HEK293 (cell line): ENCODE results near the gene ZNF646.

Source experiments
- BCL11B ChIP-seq: fragments of 450-650 bp; formaldehyde crosslinking; IDR thresholded peaks from 2 replicates; pipeline ENCODE4 v1.5.1; 2016; ENCODE audit warnings: low read depth, missing biosample characterization, missing genetic modification characterization
- EGR2 ChIP-seq: fragments of 450-650 bp; formaldehyde crosslinking; IDR thresholded peaks from 2 replicates; pipeline ENCODE4 v1.5.1; 2016; ENCODE audit warnings: low read depth, missing biosample characterization, missing genetic modification characterization
- GLIS2 ChIP-seq: fragments of 450-650 bp; formaldehyde crosslinking; IDR thresholded peaks from 2 replicates; pipeline ENCODE4 v1.5.1; 2016; ENCODE audit warnings: missing biosample characterization, missing genetic modification characterization
- KLF9 ChIP-seq: fragments of 450-650 bp; formaldehyde crosslinking; IDR thresholded peaks from 2 replicates; pipeline ENCODE4 v1.5.1; 2016; ENCODE audit warnings: missing biosample characterization, missing genetic modification characterization, low read depth
- MZF1 ChIP-seq: fragments of 450-650 bp; formaldehyde crosslinking; IDR thresholded peaks from 2 replicates; pipeline ENCODE4 v1.5.1; 2017; ENCODE audit warnings: missing biosample characterization, missing genetic modification characterization, borderline replicate concordance
- RBAK ChIP-seq: fragments of 450-650 bp; formaldehyde crosslinking; IDR thresholded peaks from 2 replicates; pipeline ENCODE4 v1.5.1; 2016; ENCODE audit warnings: missing biosample characterization, missing genetic modification characterization
- SETDB1 ChIP-seq: IDR thresholded peaks from one replicate; pipeline ENCODE4 v1.6.1; 2017; ENCODE audit warnings: mild to moderate bottlenecking, low read length, moderate library complexity, mixed read lengths; ENCODE audit not compliant: insufficient read length
- YY2 ChIP-seq: fragments of 450-650 bp; formaldehyde crosslinking; IDR thresholded peaks from 2 replicates; pipeline ENCODE4 v1.5.1; 2016; ENCODE audit warnings: missing biosample characterization, missing genetic modification characterization
- ZFP3 ChIP-seq: fragments of 450-650 bp; formaldehyde crosslinking; IDR thresholded peaks from 2 replicates; pipeline ENCODE4 v1.5.1; 2016; ENCODE audit warnings: low read depth, missing biosample characterization, missing genetic modification characterization
- ZFP37 ChIP-seq: fragments of 450-650 bp; formaldehyde crosslinking; IDR thresholded peaks from 2 replicates; pipeline ENCODE4 v1.5.1; 2016; ENCODE audit warnings: missing biosample characterization, missing genetic modification characterization
- ZFP41 ChIP-seq: fragments of 450-650 bp; formaldehyde crosslinking; IDR thresholded peaks from 2 replicates; pipeline ENCODE4 v1.5.1; 2016; ENCODE audit warnings: missing biosample characterization, missing genetic modification characterization, borderline replicate concordance
- ZNF132 ChIP-seq: fragments of 450-650 bp; formaldehyde crosslinking; IDR thresholded peaks from 2 replicates; pipeline ENCODE4 v1.5.1; 2017; ENCODE audit warnings: missing biosample characterization, missing genetic modification characterization, borderline replicate concordance
- ZNF157 ChIP-seq: fragments of 450-650 bp; formaldehyde crosslinking; IDR thresholded peaks from 2 replicates; pipeline ENCODE4 v1.5.1; 2016; ENCODE audit warnings: missing biosample characterization, missing genetic modification characterization
- ZNF174 ChIP-seq: fragments of 450-650 bp; formaldehyde crosslinking; IDR thresholded peaks from 2 replicates; pipeline ENCODE4 v1.5.0; 2017; ENCODE audit warnings: missing biosample characterization, mild to moderate bottlenecking, missing genetic modification characterization
- ZNF184 ChIP-seq: fragments of 450-650 bp; IDR thresholded peaks from 2 replicates; pipeline ENCODE4 v1.5.1; 2018; ENCODE audit warnings: missing biosample characterization, mild to moderate bottlenecking, missing genetic modification characterization
- ZNF214 ChIP-seq: fragments of 450-650 bp; formaldehyde crosslinking; IDR thresholded peaks from 2 replicates; pipeline ENCODE4 v1.5.1; 2017; ENCODE audit warnings: missing biosample characterization, mild to moderate bottlenecking, missing genetic modification characterization, borderline replicate concordance
- ZNF248 ChIP-seq: fragments of 450-650 bp; formaldehyde crosslinking; IDR thresholded peaks from 2 replicates; pipeline ENCODE4 v1.5.1; 2017; ENCODE audit warnings: missing biosample characterization, missing genetic modification characterization
- ZNF292 ChIP-seq: fragments of 450-650 bp; formaldehyde crosslinking; IDR thresholded peaks from 2 replicates; pipeline ENCODE4 v1.5.1; 2016; ENCODE audit warnings: low read depth, missing biosample characterization, missing genetic modification characterization, borderline replicate concordance
- ZNF366 ChIP-seq: fragments of 450-650 bp; formaldehyde crosslinking; conservative IDR thresholded peaks from 2 replicates; pipeline ENCODE4 v1.5.1; 2016; ENCODE audit warnings: missing biosample characterization, missing genetic modification characterization
- ZNF473 ChIP-seq: fragments of 450-650 bp; formaldehyde crosslinking; IDR thresholded peaks from 2 replicates; pipeline ENCODE4 v1.5.1; 2017; ENCODE audit warnings: missing biosample characterization, missing genetic modification characterization
- ZNF510 ChIP-seq: fragments of 450-650 bp; formaldehyde crosslinking; IDR thresholded peaks from 2 replicates; pipeline ENCODE4 v1.5.1; 2018; ENCODE audit warnings: mild to moderate bottlenecking, missing genetic modification characterization, missing biosample characterization; ENCODE audit not compliant: insufficient replicate concordance
- ZNF555 ChIP-seq: fragments of 450-650 bp; formaldehyde crosslinking; conservative IDR thresholded peaks from 2 replicates; pipeline ENCODE4 v1.5.1; 2017; ENCODE audit warnings: missing biosample characterization, mild to moderate bottlenecking, missing genetic modification characterization, inconsistent platforms
- ZNF600 ChIP-seq: fragments of 450-650 bp; formaldehyde crosslinking; IDR thresholded peaks from 2 replicates; pipeline ENCODE4 v1.5.1; 2016; ENCODE audit warnings: missing biosample characterization, missing genetic modification characterization
- ZNF658 ChIP-seq: fragments of 450-650 bp; formaldehyde crosslinking; IDR thresholded peaks from 2 replicates; pipeline ENCODE4; 2016; ENCODE audit warnings: missing biosample characterization, missing genetic modification characterization
- ZNF792 ChIP-seq: fragments of 450-650 bp; formaldehyde crosslinking; IDR thresholded peaks from 2 replicates; pipeline ENCODE4 v1.5.1; 2016; ENCODE audit warnings: missing biosample characterization, missing genetic modification characterization
- ZNF843 ChIP-seq: fragments of 450-650 bp; formaldehyde crosslinking; IDR thresholded peaks from 2 replicates; pipeline ENCODE4 v1.5.1; 2016; ENCODE audit warnings: missing biosample characterization, missing genetic modification characterization
- TF ChIP-seq, protein P1 (sequence below): fragments of 450-650 bp; formaldehyde crosslinking; IDR thresholded peaks from 2 replicates; pipeline ENCODE4 v1.5.1; 2016; ENCODE audit warnings: missing biosample characterization, missing genetic modification characterization
- TF ChIP-seq, protein P2 (sequence below): fragments of 450-650 bp; formaldehyde crosslinking; IDR thresholded peaks from 2 replicates; pipeline ENCODE4 v1.5.1; 2016; ENCODE audit warnings: missing biosample characterization, missing genetic modification characterization
- TF ChIP-seq, protein P3 (sequence below): fragments of 450-650 bp; formaldehyde crosslinking; IDR thresholded peaks from 2 replicates; pipeline ENCODE4 v1.5.1; 2016; ENCODE audit warnings: missing biosample characterization, missing genetic modification characterization, borderline replicate concordance
- TF ChIP-seq, protein P4 (sequence below): fragments of 450-650 bp; IDR thresholded peaks from 2 replicates; pipeline ENCODE4 v1.5.1; 2018; ENCODE audit warnings: missing biosample characterization, missing genetic modification characterization

Gene ZNF646

DNA sequence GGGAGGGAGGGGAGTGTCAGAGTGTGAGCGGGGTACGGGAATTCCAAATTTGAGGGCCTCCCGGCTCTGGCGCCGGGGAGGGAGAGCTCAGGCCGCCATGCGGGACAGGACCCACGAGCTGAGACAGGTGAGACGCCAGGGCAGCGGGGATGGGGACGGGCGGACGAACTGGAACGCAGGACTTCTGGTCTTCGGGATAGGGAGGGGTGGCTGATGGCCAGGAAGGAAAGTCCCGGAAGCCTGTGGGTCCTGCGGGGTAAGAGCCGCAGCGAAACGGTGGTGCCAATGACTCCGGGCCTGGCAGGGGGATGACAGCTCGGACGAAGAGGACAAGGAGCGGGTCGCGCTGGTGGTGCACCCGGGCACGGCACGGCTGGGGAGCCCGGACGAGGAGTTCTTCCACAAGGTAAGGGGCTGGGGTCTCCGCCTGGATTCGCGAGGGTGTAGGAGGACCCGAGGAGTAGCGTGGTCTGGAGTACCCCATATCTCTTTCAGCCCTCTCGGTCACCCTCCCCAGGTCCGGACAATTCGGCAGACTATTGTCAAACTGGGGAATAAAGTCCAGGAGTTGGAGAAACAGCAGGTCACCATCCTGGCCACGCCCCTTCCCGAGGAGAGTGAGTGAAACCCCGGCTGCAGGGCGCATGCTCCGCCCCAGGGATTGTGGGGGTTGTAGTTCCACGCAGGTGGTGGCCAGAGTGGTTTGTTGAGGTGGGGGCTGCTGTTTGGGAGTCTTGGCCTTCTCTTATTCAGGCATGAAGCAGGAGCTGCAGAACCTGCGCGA is 40.3 kb upstream of the ZNF646 start (continued):
- no peak for TF ChIP-seq ZNF214 (tag by site-specific recombination)
- TF ChIP-seq ZNF184 = no peak
- no peak for TF ChIP-seq ZNF292 (tag by site-specific recombination)
- peak; percentile 89 for TF ChIP-seq BCL11B (tag by site-specific recombination)
- TF ChIP-seq, protein P1, sequence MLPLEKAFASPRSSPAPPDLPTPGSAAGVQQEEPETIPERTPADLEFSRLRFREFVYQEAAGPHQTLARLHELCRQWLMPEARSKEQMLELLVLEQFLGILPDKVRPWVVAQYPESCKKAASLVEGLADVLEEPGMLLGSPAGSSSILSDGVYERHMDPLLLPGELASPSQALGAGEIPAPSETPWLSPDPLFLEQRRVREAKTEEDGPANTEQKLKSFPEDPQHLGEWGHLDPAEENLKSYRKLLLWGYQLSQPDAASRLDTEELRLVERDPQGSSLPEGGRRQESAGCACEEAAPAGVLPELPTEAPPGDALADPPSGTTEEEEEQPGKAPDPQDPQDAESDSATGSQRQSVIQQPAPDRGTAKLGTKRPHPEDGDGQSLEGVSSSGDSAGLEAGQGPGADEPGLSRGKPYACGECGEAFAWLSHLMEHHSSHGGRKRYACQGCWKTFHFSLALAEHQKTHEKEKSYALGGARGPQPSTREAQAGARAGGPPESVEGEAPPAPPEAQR (tag by site-specific recombination) = no peak
- TF ChIP-seq ZNF248 (tag by site-specific recombination) = no peak
- TF ChIP-seq EGR2 (tag by site-specific recombination) = no peak
- no peak for TF ChIP-seq SETDB1
- TF ChIP-seq ZNF510 (tag by site-specific recombination) = no peak
- TF ChIP-seq ZNF843 = 0 out of 2 replicates have a peak, but pooled peaks have one; percentile 13
- TF ChIP-seq RBAK = no peak
- TF ChIP-seq ZNF600 (tag by site-specific recombination) = peak; percentile 91
- no peak for TF ChIP-seq ZFP41 (tag by site-specific recombination)
- TF ChIP-seq, protein P2, sequence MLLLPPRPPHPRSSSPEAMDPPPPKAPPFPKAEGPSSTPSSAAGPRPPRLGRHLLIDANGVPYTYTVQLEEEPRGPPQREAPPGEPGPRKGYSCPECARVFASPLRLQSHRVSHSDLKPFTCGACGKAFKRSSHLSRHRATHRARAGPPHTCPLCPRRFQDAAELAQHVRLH (tag by site-specific recombination) = peak; percentile 27; the same call in 1 of the 2 replicates
- TF ChIP-seq, protein P3, sequence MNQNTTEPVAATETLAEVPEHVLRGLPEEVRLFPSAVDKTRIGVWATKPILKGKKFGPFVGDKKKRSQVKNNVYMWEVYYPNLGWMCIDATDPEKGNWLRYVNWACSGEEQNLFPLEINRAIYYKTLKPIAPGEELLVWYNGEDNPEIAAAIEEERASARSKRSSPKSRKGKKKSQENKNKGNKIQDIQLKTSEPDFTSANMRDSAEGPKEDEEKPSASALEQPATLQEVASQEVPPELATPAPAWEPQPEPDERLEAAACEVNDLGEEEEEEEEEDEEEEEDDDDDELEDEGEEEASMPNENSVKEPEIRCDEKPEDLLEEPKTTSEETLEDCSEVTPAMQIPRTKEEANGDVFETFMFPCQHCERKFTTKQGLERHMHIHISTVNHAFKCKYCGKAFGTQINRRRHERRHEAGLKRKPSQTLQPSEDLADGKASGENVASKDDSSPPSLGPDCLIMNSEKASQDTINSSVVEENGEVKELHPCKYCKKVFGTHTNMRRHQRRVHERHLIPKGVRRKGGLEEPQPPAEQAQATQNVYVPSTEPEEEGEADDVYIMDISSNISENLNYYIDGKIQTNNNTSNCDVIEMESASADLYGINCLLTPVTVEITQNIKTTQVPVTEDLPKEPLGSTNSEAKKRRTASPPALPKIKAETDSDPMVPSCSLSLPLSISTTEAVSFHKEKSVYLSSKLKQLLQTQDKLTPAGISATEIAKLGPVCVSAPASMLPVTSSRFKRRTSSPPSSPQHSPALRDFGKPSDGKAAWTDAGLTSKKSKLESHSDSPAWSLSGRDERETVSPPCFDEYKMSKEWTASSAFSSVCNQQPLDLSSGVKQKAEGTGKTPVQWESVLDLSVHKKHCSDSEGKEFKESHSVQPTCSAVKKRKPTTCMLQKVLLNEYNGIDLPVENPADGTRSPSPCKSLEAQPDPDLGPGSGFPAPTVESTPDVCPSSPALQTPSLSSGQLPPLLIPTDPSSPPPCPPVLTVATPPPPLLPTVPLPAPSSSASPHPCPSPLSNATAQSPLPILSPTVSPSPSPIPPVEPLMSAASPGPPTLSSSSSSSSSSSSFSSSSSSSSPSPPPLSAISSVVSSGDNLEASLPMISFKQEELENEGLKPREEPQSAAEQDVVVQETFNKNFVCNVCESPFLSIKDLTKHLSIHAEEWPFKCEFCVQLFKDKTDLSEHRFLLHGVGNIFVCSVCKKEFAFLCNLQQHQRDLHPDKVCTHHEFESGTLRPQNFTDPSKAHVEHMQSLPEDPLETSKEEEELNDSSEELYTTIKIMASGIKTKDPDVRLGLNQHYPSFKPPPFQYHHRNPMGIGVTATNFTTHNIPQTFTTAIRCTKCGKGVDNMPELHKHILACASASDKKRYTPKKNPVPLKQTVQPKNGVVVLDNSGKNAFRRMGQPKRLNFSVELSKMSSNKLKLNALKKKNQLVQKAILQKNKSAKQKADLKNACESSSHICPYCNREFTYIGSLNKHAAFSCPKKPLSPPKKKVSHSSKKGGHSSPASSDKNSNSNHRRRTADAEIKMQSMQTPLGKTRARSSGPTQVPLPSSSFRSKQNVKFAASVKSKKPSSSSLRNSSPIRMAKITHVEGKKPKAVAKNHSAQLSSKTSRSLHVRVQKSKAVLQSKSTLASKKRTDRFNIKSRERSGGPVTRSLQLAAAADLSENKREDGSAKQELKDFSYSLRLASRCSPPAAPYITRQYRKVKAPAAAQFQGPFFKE = peak; percentile 72; the same call in 1 of the 2 replicates
- TF ChIP-seq ZFP3 (tag by site-specific recombination) = no peak
- no peak for TF ChIP-seq ZNF132
- 0 out of 2 replicates have a peak, but pooled peaks have one; percentile 14 for TF ChIP-seq YY2 (tag by site-specific recombination)
- TF ChIP-seq ZNF555 = no peak
- peak; percentile 38 for TF ChIP-seq GLIS2
- TF ChIP-seq ZNF174 (tag by site-specific recombination) = no peak
- TF ChIP-seq ZNF366 (tag by site-specific recombination) = 0 out of 2 replicates have a peak, but pooled peaks have one; percentile 30
- no peak; the same call in 1 of the 2 replicates for TF ChIP-seq ZFP37 (tag by site-specific recombination)
- no peak for TF ChIP-seq ZNF157 (tag by site-specific recombination)
- no peak; the same call in 1 of the 2 replicates for TF ChIP-seq MZF1 (tag by site-specific recombination)
- peak; percentile 95 for TF ChIP-seq KLF9 (tag by site-specific recombination)
- TF ChIP-seq ZNF792 (tag by site-specific recombination) = no peak
- no peak for TF ChIP-seq ZNF473 (tag by site-specific recombination)
- TF ChIP-seq, protein P4, sequence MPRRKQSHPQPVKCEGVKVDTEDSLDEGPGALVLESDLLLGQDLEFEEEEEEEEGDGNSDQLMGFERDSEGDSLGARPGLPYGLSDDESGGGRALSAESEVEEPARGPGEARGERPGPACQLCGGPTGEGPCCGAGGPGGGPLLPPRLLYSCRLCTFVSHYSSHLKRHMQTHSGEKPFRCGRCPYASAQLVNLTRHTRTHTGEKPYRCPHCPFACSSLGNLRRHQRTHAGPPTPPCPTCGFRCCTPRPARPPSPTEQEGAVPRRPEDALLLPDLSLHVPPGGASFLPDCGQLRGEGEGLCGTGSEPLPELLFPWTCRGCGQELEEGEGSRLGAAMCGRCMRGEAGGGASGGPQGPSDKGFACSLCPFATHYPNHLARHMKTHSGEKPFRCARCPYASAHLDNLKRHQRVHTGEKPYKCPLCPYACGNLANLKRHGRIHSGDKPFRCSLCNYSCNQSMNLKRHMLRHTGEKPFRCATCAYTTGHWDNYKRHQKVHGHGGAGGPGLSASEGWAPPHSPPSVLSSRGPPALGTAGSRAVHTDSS (tag by site-specific recombination) = no peak
- TF ChIP-seq ZNF658 = no peak
